ENCODE measurements around the gene SLCO1B1. TPM values are rescaled to one million over a fixed set of nuclear protein-coding genes. Genes with fewer than 3 reads are reported as not detected.
"Not testable (repeated sequence)": the region's sequence is repeated elsewhere in the genome, so short reads cannot be mapped to it uniquely, and the experiment has no call there.

The SLCO1B1 gene
- total RNA-seq = under 1 TPM in 1 of 3 donors, not detected in 2; 0.15 TPM

- H3K4me3 ChIP-seq = no peak within 1 kb of the TSS
- H3K9me3 ChIP-seq = no peaks in the 10 kb centered on the region
- TF ChIP-seq CTCF (IDR thresholded peaks at IDR 0.05) = no peak
- no peak for TF ChIP-seq POLR2A (IDR thresholded peaks at IDR 0.05)
- no peak for TF ChIP-seq POLR2AphosphoS5 (IDR thresholded peaks at IDR 0.05)
- no peak within 1 kb of the TSS for H3K27ac ChIP-seq
- DNase-seq (ENCODE audit: low spot score in 2 of 2) = no peak
- no peaks in the 10 kb centered on the region for H3K4me1 ChIP-seq
- H3K27me3 ChIP-seq = no peaks in the 10 kb centered on the region
- H3K36me3 ChIP-seq = no peaks in the 10 kb centered on the region
- intact Hi-C loops (cut with DNase I; ENCODE audit: low total_unique reads) = no loop called here
Observed at GRCh38 chr12:21130998-21131397, at the start of gene SLCO1B1. Gene SLCO1B1 (plus strand): TSS chr12:21131194. CDS start chr12:21141575, 10,381 bp downstream.

GRCh38 chr12:21084753-21085152 is 46.2 kb upstream of the SLCO1B1 start:
- H3K4me3 ChIP-seq; intact Hi-C loops (cut with DNase I; ENCODE audit: low total_unique reads); H3K27ac ChIP-seq; H3K4me1 ChIP-seq; H3K9me3 ChIP-seq; H3K36me3 ChIP-seq; DNase-seq (ENCODE audit: low spot score in 2 of 2); H3K27me3 ChIP-seq: not testable (repeated sequence)

GRCh38 chr12:21111732-21112131 is 19.3 kb upstream of the SLCO1B1 start:
- no peak overlapping the region for H3K4me3 ChIP-seq
- no peaks in the 10 kb centered on the region for H3K9me3 ChIP-seq
- intact Hi-C loops (cut with DNase I; ENCODE audit: low total_unique reads) = loop anchor here (2.0 kb wide), 1 partner anchor 75 kb away; no protein-coding TSS in a partner anchor
- H3K27me3 ChIP-seq = no peaks in the 10 kb centered on the region
- no peaks in the 10 kb centered on the region for H3K36me3 ChIP-seq
- no peak for TF ChIP-seq POLR2A (IDR thresholded peaks at IDR 0.05)
- TF ChIP-seq POLR2AphosphoS5 (IDR thresholded peaks at IDR 0.05) = no peak
- no peak for TF ChIP-seq CTCF (IDR thresholded peaks at IDR 0.05)
- DNase-seq (ENCODE audit: low spot score in 2 of 2) = no peak
- no peaks in the 10 kb centered on the region for H3K4me1 ChIP-seq
- no peak overlapping the region for H3K27ac ChIP-seq

- intact Hi-C loops (cut with DNase I; ENCODE audit: low total_unique reads) = loop anchor here (2.0 kb wide), 1 partner anchor 76 kb away; no protein-coding TSS in a partner anchor
- H3K36me3 ChIP-seq = no peaks in the 10 kb centered on the region
- H3K27me3 ChIP-seq = no peaks in the 10 kb centered on the region
- no peaks in the 10 kb centered on the region for H3K9me3 ChIP-seq
- no peak for DNase-seq (ENCODE audit: low spot score in 2 of 2)
- H3K4me1 ChIP-seq = no peaks in the 10 kb centered on the region
- no peak overlapping the region for H3K27ac ChIP-seq
- TF ChIP-seq POLR2AphosphoS5 (IDR thresholded peaks at IDR 0.05) = no peak
- no peak for TF ChIP-seq CTCF (IDR thresholded peaks at IDR 0.05)
- no peak for TF ChIP-seq POLR2A (IDR thresholded peaks at IDR 0.05)
- H3K4me3 ChIP-seq = no peak overlapping the region
Observed at GRCh38 chr12:21113266-21113665, 17.7 kb upstream of the SLCO1B1 start.

GRCh38 chr12:21117995-21118394 is 13.0 kb upstream of the SLCO1B1 start:
- H3K9me3 ChIP-seq = no peaks in the 10 kb centered on the region
- H3K4me1 ChIP-seq = no peaks in the 10 kb centered on the region
- DNase-seq (ENCODE audit: low spot score in 2 of 2) = no peak
- no peak overlapping the region for H3K27ac ChIP-seq
- intact Hi-C loops (cut with DNase I; ENCODE audit: low total_unique reads) = no loop called here
- no peak overlapping the region for H3K4me3 ChIP-seq
- no peaks in the 10 kb centered on the region for H3K27me3 ChIP-seq
- H3K36me3 ChIP-seq = no peaks in the 10 kb centered on the region
- TF ChIP-seq POLR2AphosphoS5 (IDR thresholded peaks at IDR 0.05) (no peak), CTCF (IDR thresholded peaks at IDR 0.05) (no peak), POLR2A (IDR thresholded peaks at IDR 0.05) (no peak)

- no peak for DNase-seq (ENCODE audit: low spot score in 2 of 2)
- no peaks in the 10 kb centered on the region for H3K4me1 ChIP-seq
- no peaks in the 10 kb centered on the region for H3K27me3 ChIP-seq
- TF ChIP-seq POLR2A (IDR thresholded peaks at IDR 0.05) (no peak), POLR2AphosphoS5 (IDR thresholded peaks at IDR 0.05) (no peak), CTCF (IDR thresholded peaks at IDR 0.05) (no peak)
- no peaks in the 10 kb centered on the region for H3K9me3 ChIP-seq
- no peaks in the 10 kb centered on the region for H3K36me3 ChIP-seq
- no peak overlapping the region for H3K4me3 ChIP-seq
- no peak overlapping the region for H3K27ac ChIP-seq
- intact Hi-C loops (cut with DNase I; ENCODE audit: low total_unique reads) = no loop called here
Observed at GRCh38 chr12:21118760-21119159, 12.2 kb upstream of the SLCO1B1 start.
